ENCODE measurements around the gene ANKDD1A. TPM values are rescaled to one million over a fixed set of nuclear protein-coding genes. Genes with fewer than 3 reads are reported as not detected.

ANKDD1A gene
- polyA plus RNA-seq, 1 donor from 2014 or later = 7.0 TPM

DNA sequence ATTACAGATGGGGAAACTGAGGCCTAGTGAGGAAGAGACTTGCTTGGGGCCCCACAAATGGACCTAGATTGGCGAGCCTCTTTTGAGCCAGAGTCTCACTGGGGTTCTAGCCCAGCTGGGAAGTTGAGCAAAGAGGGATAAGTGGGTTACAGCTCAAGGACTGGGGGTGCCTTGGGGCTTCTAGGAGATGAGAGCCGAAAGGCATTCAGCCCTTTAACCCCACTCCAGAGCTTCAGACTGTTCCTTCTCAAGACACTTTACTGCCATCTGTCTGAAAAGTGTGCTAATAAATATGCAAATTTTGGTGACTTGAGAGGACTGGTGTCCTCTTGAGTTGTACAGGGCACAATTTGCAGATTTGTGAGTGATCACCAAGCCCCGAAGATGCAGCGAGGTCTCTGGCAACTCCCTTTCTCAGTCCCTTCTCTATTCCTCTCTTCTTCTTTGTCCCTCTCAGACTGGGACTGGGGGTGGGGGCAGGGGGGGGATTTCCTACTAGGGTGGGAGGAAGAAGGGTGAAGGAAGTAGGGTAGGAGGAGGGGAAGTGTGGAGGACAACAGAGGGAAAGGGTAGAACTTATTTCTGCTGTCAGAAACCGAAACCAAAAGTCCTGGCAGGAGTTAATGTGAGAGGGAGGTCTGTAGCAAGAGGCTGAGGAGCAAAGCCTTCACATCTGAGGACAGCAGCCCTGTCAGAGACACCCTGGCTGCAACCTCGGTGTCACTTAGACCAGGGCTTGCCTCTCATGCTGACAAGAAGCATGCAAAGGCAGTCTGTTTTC lies 16.2 kb upstream of the ANKDD1A start:
- Histone ChIP-seq H3K79me2 (replicated peaks; ENCODE audit: insufficient read depth, low read length) (no peaks in the 10 kb centered on the region), H3K9ac (ENCODE audit: low read length) (no peak overlapping the region), H3K27ac (ENCODE audit: low read length) (no peak overlapping the region), H4K20me1 (ENCODE audit: insufficient read depth) (no peaks in the 10 kb centered on the region), H3K36me3 (ENCODE audit: insufficient read depth, low read length) (no peaks in the 10 kb centered on the region), H3F3A (ENCODE audit: insufficient read depth, low read length, poor library complexity, severe bottlenecking) (no peaks in the 10 kb centered on the region), H3K27me3 (ENCODE audit: insufficient read depth, low read depth, low read length) (no peaks in the 10 kb centered on the region), H2AFZ (ENCODE audit: low read depth, low read length) (no peak overlapping the region), H3K4me2 (ENCODE audit: low read length) (no peak overlapping the region), H3K4me3 (ENCODE audit: low read length) (no peak overlapping the region), H3K9me3 (ENCODE audit: low read length) (no peaks in the 10 kb centered on the region), H3K9me2 (ENCODE audit: insufficient read depth, low read length) (no peaks in the 10 kb centered on the region)
- TF ChIP-seq TAF1 (IDR thresholded peaks at IDR 0.05; ENCODE audit: low read depth) = no peak
- no peak for TF ChIP-seq POLR2AphosphoS5 (IDR thresholded peaks at IDR 0.05)

DNA sequence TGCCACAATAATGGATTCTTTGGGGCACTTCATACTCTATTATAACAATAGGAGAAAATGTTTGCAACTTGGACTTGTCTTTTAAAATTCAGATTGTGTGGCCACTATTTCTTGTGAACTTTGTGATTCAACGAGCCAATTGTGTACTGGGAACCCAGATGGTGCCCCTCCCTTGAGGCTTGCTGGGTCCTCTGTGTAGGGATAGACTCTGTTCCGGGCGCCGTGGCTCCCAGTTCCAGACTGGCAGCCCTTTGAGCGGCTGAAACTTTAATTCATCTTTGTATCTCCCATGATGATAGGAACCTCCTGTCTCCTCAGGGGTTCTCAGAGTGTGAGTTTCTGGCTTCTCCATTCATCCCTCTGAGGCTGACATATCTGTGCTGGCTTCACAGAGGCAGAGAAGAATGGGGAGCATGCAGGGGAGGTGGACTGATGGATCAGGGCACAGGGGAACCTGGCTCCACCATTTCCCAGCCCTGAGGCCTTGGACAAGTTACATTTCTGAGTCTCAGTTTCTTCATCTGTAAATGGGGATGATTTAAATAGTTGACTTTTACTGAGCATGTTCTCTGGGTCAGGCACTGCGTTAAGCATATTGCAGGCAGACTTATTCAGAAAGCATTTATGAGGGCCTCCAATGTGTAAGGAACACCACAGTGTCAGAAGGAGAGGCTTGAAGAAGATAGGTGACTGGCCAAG lies 15.2 kb upstream of the ANKDD1A start:
- H3K36me3 ChIP-seq (ENCODE audit: insufficient read depth, low read length) = no peaks in the 10 kb centered on the region
- no peaks in the 10 kb centered on the region for H3K9me3 ChIP-seq (ENCODE audit: low read length)
- no peak for TF ChIP-seq MXI1 (conservative IDR thresholded peaks at IDR 0.05; ENCODE audit: poor library complexity, severe bottlenecking)
- TF ChIP-seq POLR2AphosphoS5 (IDR thresholded peaks at IDR 0.05) = no peak
- TF ChIP-seq, protein P1, sequence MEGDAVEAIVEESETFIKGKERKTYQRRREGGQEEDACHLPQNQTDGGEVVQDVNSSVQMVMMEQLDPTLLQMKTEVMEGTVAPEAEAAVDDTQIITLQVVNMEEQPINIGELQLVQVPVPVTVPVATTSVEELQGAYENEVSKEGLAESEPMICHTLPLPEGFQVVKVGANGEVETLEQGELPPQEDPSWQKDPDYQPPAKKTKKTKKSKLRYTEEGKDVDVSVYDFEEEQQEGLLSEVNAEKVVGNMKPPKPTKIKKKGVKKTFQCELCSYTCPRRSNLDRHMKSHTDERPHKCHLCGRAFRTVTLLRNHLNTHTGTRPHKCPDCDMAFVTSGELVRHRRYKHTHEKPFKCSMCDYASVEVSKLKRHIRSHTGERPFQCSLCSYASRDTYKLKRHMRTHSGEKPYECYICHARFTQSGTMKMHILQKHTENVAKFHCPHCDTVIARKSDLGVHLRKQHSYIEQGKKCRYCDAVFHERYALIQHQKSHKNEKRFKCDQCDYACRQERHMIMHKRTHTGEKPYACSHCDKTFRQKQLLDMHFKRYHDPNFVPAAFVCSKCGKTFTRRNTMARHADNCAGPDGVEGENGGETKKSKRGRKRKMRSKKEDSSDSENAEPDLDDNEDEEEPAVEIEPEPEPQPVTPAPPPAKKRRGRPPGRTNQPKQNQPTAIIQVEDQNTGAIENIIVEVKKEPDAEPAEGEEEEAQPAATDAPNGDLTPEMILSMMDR (IDR thresholded peaks at IDR 0.05; ENCODE audit: poor library complexity, severe bottlenecking) = no peak
- TF ChIP-seq, protein P2, sequence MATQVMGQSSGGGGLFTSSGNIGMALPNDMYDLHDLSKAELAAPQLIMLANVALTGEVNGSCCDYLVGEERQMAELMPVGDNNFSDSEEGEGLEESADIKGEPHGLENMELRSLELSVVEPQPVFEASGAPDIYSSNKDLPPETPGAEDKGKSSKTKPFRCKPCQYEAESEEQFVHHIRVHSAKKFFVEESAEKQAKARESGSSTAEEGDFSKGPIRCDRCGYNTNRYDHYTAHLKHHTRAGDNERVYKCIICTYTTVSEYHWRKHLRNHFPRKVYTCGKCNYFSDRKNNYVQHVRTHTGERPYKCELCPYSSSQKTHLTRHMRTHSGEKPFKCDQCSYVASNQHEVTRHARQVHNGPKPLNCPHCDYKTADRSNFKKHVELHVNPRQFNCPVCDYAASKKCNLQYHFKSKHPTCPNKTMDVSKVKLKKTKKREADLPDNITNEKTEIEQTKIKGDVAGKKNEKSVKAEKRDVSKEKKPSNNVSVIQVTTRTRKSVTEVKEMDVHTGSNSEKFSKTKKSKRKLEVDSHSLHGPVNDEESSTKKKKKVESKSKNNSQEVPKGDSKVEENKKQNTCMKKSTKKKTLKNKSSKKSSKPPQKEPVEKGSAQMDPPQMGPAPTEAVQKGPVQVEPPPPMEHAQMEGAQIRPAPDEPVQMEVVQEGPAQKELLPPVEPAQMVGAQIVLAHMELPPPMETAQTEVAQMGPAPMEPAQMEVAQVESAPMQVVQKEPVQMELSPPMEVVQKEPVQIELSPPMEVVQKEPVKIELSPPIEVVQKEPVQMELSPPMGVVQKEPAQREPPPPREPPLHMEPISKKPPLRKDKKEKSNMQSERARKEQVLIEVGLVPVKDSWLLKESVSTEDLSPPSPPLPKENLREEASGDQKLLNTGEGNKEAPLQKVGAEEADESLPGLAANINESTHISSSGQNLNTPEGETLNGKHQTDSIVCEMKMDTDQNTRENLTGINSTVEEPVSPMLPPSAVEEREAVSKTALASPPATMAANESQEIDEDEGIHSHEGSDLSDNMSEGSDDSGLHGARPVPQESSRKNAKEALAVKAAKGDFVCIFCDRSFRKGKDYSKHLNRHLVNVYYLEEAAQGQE (IDR thresholded peaks at IDR 0.05; ENCODE audit: borderline replicate concordance) = no peak
- TF ChIP-seq RAD21 (conservative IDR thresholded peaks at IDR 0.05) = no peak
- no peak for TF ChIP-seq EZH2 (IDR thresholded peaks at IDR 0.05; ENCODE audit: borderline replicate concordance, insufficient read depth, low read length, poor library complexity, severe bottlenecking)
- TF ChIP-seq TAF1 (IDR thresholded peaks at IDR 0.05; ENCODE audit: low read depth) = no peak
- TF ChIP-seq SMC3 (conservative IDR thresholded peaks at IDR 0.05; ENCODE audit: poor library complexity) = no peak
- TF ChIP-seq EP300 (conservative IDR thresholded peaks at IDR 0.05; ENCODE audit: poor library complexity, severe bottlenecking) = no peak
- no peaks in the 10 kb centered on the region for H3K79me2 ChIP-seq (replicated peaks; ENCODE audit: insufficient read depth, low read length)
- no peak overlapping the region for H2AFZ ChIP-seq (ENCODE audit: low read depth, low read length)
- no peaks in the 10 kb centered on the region for H3F3A ChIP-seq (ENCODE audit: insufficient read depth, low read length, poor library complexity, severe bottlenecking)
- H3K4me2 ChIP-seq (ENCODE audit: low read length) = no peak overlapping the region
- no peak overlapping the region for H3K27ac ChIP-seq (ENCODE audit: low read length)
- no peak overlapping the region for H3K4me3 ChIP-seq (ENCODE audit: low read length)
- no peaks in the 10 kb centered on the region for H4K20me1 ChIP-seq (ENCODE audit: insufficient read depth)
- no peak overlapping the region for H3K9ac ChIP-seq (ENCODE audit: low read length)
- no peaks in the 10 kb centered on the region for H3K27me3 ChIP-seq (ENCODE audit: insufficient read depth, low read depth, low read length)
- H3K9me2 ChIP-seq (ENCODE audit: insufficient read depth, low read length) = no peaks in the 10 kb centered on the region

Measured in neural cell (in vitro differentiated cells).